ENCODE data around the gene PTPRG. TPM values are rescaled to one million over a fixed set of nuclear protein-coding genes. Genes with fewer than 3 reads are reported as not detected.

The PTPRG gene
- total RNA-seq, 1 experiment from 2014 or later, result 69.3 TPM

- Histone ChIP-seq H3K14ac (ENCODE audit: insufficient read depth, low read length) (no peak overlapping the region), H3K9ac (ENCODE audit: extremely low read depth, insufficient read length, low read length) (peak overlapping the region; percentile 52), H3K79me2 (ENCODE audit: insufficient read depth, low read length) (no peaks in the 10 kb centered on the region), H2BK15ac (ENCODE audit: low read depth, low read length) (no peak overlapping the region), H2BK20ac (ENCODE audit: low read depth, low read length, poor library complexity, severe bottlenecking) (no peak overlapping the region), H3K18ac (ENCODE audit: insufficient read length, low read depth, low read length) (peak overlapping the region; percentile 56), H4K8ac (replicated peaks; ENCODE audit: insufficient read length, low read depth, low read length) (no peak overlapping the region), H2BK5ac (ENCODE audit: insufficient read length, low read length) (no peak overlapping the region), H3K4me1 (ENCODE audit: insufficient read depth, low read length) (0 out of 2 replicates have a peak, but pooled peaks cover 2% of the 10 kb centered on the region), H3K79me1 (ENCODE audit: insufficient read depth, low read depth, low read length, poor library complexity, severe bottlenecking) (no peaks in the 10 kb centered on the region), H3K27ac (ENCODE audit: insufficient read length, low read depth, low read length) (no peak overlapping the region), H2BK120ac (ENCODE audit: low read depth, low read length, poor library complexity, severe bottlenecking) (no peak overlapping the region), H3K56ac (ENCODE audit: insufficient read length, low read depth, low read length) (no peak overlapping the region), H2AK5ac (ENCODE audit: insufficient read length, low read length) (no peak overlapping the region), H2BK12ac (ENCODE audit: insufficient read length, low read depth, low read length) (no peak overlapping the region), H4K5ac (ENCODE audit: insufficient read length, low read depth, low read length) (no peak overlapping the region), H3K9me3 (ENCODE audit: control insufficient read depth, low read depth, low read length) (no peaks in the 10 kb centered on the region), H4K91ac (ENCODE audit: insufficient read length, low read depth, low read length) (no peak overlapping the region), H3K23me2 (ENCODE audit: insufficient read length, low read depth, low read length, poor library complexity, severe bottlenecking) (peaks cover 6% of the 10 kb centered on the region), H3T11ph (ENCODE audit: low read length) (no peak overlapping the region), H3K27me3 (ENCODE audit: insufficient read depth, low read length) (no peaks in the 10 kb centered on the region; the same call in 1 of the 2 replicates), H2AFZ (ENCODE audit: low read length) (no peak overlapping the region), H3K4ac (ENCODE audit: low read depth, low read length) (no peak overlapping the region), H3K23ac (ENCODE audit: insufficient read length, low read depth, low read length) (no peak overlapping the region), H4K20me1 (ENCODE audit: control insufficient read depth, insufficient read depth, insufficient read length) (peaks cover 2% of the 10 kb centered on the region), H3K4me2 (ENCODE audit: insufficient read depth, insufficient read length, low read length) (peak overlapping the region; percentile 59)
- TF ChIP-seq CTCF (conservative IDR thresholded peaks at IDR 0.05), result no peak
- no CpG with 5 or more reads among the region's 12 CpGs for WGBS (ENCODE audit: extremely low coverage, insufficient read length, low lambda C conversion rate)
- H3K27ac Mint-ChIP-seq, result peak overlapping the region in 2 of 3 experiments; percentile 89 to 98; a peak in 4 of 7 replicates
- peaks cover 8% of the 10 kb centered on the region in 2 experiments; a peak in 4 of 5 replicates for H3K9me3 Mint-ChIP-seq
- H3K36me3 Mint-ChIP-seq (ENCODE audit: insufficient read depth in 1 of 3, low read depth in 3 of 3), result peaks cover 0 to 15% (median 8%) of the 10 kb centered on the region in 3 experiments; a peak in 6 of 7 replicates
- peaks cover 2% of the 10 kb centered on the region; the same call in 1 of the 2 replicates for H3K27me3 Mint-ChIP-seq (ENCODE audit: low read depth)
- no peak for DNase-seq
- peaks cover 7 to 10% of the 10 kb centered on the region in 2 experiments; a peak in 3 of 4 replicates for H3K4me1 Mint-ChIP-seq
- H3K4me3 Mint-ChIP-seq, result peak overlapping the region; percentile 97 to 99
Observed at GRCh38 chr3:62318365-62318751, 757.0 kb downstream of the PTPRG start.
